HG02885 (cell line): ENCODE data around the gene SLC7A9.
"Not testable (repeated sequence)": the region's sequence is repeated elsewhere in the genome, so short reads cannot be mapped to it uniquely, and the experiment has no call there.

Experiments used
- ATAC-seq: cut with Tn5 transposase; IDR thresholded peaks from one replicate; pipeline ENCODE4 v1.9.1; 2021; ENCODE audit warnings: mild to moderate bottlenecking; ENCODE audit not compliant: unreplicated experiment, poor library complexity

Gene SLC7A9

DNA sequence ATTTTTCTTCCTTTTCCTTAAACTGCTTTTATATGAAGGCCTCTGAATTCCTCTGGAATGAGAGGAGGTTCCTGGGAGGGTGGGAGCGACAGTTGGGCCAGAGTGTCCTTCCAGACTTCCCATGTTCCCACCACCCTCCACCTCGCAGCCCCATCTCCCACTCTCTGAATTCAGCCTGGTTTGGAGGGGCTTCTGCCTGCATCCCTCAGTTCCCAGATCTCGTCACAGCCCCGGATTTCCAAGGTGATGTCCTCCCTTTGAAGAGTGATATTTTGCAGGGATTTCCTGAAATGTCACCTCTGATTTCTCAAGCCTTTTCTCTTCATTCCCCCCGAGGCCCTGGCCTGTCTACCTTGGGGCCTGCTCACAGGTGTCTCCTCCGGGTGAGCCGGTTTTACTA, 16.7 kb upstream of the SLC7A9 start:
- no peak for ATAC-seq

DNA sequence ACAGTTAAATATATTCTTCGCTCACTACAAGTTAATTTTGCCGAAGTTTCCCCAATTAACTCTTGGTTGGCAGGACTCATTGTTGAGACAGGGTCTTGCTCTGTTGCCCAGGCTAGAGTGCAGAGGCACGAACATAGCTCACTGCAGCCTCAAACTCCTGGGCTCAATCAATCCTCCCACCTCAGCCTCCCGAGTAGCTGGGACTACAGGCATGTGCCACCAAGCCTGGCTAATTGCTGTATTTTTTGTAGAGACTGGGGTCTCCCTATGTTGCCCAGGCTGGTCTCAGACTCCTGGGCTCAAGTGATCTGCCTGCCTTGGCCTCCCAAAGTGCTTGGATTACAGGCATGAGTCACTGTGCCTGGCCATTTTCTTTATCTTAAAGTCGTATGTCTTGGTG, 15.7 kb upstream of the SLC7A9 start:
- ATAC-seq, result not testable (repeated sequence)

DNA sequence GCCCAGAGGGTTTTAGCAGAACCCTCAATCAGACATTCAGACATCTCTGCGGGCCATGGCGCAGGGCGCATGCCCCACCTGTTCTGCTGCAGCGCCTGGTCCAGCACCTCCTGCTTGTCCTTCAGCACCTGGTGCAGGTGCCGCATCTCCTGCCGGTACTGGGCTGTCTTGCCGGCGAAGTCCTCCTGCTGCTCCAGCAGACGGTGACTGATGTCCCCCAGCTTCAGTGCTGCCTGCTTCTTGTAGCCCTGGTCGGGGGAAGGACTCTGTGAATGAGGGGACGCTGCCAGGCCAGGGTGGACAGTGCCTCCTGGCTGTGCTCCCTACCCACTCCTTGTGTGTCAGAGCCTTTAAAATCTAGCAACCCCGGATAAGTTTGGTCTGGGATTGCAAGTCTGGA, 12.2 kb upstream of the SLC7A9 start:
- no peak for ATAC-seq

DNA sequence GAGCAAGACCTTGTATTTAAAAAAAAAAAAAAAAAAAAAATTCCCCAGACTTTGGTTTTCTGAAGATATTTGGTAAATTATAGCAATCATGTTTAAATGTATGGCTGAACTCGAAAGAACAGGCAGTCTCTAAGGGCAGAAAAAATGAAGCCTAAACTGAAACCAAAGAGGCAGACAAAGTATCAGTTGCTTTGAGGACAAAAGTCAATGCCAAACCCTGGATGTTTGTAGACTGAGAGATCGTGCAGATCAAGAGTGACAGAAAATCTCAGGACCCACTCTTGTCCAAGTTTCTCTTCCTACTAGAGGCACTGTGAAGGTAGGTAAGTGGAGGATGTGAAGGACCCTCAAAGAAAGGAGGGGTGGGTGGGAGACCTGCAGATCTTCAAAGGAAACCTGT, 11.1 kb upstream of the SLC7A9 start:
- ATAC-seq, result no peak

DNA sequence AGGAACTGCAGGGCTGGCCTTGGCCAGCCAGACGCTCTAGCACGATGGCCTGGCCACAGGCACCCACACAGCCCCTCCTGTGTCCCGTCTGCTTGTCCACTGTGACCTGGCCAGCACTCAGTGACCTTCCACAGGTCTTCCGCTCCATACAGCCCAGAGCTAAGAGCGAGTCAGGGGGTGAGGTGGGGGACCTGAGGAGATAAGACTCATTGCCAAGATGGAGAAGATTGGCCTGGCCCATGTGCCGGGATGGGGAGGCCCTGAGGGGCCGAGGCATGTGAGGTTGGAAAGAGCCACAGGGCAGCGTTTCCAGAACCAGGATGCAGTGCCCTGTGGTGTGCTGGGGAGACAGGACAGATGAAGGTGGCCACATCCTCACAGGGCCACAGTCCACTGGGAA, 10.2 kb upstream of the SLC7A9 start:
- no peak for ATAC-seq

DNA sequence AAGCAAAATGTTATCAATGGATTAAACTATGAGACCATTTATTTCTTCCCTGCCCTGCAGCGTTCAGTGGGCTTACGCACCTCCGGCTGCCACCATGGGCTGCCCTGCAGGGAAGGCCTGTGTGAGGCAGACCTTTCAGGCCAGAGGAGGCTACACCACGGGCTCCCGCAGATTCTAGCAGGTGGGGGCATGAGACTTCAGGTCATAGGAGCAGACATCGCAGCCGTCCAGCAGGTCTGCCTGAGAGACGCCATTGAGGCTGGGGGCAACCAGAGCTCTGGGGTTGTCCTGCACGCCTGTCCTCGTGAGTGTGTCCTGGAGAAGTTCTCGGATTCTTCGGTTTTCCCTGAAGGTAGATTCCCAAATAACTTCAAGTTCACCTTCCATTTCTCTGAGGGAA, 9.4 kb upstream of the SLC7A9 start:
- ATAC-seq, result no peak

DNA sequence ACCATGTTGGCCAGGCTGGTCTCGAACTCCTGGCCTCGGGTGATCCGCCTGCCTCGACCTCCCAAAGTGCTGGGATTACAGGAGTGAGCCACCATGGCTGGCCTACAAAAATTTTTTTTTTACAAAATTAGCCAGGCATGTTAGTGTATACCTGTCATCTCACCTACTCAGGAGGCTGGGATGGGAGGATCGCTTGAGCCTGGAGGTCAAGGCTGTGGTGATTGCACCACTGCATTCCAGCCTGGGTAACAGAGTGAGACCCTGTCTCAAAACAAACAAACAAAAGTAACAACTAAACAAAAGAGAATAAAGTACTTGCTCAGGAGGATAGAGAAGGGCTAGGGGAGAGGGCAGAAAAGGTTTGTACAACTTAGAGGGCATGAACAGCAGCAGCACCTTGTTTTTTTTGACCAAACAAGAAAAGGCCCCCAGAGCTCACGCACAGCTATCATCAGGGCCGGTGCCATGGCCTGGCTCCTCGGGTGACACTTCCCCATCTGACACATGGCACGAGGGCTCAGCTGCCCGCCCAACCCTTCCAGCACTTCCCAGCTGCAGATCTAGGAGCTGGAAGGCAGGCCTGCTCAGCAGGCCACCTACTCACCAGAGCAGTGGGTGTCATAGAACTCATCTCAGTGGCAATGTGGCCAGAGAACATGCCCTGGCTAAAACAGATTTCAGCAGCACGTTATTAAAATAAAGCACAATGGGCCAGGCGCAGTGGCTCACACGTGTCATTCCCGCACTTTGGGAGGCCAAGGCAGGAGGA, 8.6 kb upstream of the SLC7A9 start:
- no peak for ATAC-seq

DNA sequence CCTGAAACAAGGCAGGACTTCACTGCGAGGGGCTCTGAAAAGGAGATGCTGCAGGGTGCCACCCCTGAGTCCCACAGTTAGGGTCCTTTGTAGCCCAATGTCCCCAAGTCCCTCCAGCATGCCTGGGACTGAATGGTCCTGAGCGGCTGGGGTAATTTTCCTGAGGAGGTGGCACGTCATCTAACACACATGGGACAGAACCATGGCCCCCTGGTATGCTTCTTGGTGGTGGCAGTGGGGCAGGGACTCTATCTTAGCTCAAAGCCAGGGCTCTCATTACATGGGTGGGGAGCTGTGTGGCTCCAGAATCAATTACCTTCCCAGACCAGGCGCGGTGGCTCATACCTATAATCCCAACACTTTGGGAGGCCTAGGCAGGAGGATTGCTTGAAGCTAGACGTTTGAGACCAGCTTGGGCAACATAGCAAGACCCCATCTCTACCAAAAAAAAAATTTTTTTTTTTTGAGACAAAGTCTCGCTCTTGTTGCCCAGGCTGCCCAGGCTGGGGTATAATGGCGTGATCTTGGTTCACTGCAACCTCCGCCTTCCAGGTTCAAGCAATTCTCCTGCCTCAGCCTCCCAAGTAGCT, 7.9 kb upstream of the SLC7A9 start:
- ATAC-seq, result no peak

DNA sequence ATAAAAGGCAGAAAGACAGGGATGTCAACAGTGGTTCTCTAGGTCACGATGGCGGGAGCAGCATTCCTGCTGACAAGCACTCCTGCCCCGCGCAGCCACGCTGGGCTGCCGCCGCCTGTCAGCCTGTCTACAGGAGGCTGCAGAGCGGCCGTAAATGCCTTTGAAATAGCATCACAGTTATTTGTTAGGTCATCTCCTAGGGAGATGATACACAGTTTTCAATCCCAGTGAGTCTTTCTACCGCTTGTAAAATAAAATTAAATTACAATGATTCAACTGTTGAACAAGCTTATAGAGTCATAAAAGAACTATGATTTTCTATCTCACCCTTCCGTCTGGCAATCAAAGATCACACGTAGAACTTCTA, 7.3 kb upstream of the SLC7A9 start:
- ATAC-seq, result no peak

DNA sequence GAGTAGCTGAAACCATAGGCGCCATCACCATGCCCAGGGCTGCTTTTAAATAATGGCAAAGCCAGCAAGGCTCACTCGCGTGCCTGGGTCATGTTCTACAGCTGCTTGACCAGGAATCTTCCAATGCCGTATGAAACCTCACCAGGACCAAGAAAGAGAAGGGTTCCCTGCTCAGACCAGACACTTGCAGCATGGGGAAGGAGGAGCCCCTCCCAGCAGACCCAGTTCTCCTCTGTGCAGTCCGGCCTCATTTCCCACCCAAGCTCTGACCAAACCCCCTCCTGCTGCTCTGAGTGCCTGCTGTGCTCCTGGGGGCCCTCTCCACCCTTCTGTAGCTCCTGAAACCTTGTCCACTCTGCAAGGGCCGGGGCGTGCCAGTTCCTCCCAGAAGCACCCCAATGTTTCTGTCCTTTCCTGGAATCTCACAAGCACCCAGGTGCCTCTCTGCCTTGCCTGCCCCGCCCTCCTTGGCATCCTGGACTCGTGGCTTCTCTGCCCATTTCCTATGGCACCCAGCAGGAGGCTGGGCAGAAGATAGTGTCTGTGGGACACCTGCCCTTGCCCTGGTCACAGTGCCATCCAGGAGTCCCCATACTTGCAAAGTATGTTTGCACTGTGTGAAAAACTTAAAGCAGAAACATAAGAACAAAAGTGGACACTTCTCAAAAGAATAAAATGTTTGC, 6.8 kb upstream of the SLC7A9 start:
- ATAC-seq, result no peak

DNA sequence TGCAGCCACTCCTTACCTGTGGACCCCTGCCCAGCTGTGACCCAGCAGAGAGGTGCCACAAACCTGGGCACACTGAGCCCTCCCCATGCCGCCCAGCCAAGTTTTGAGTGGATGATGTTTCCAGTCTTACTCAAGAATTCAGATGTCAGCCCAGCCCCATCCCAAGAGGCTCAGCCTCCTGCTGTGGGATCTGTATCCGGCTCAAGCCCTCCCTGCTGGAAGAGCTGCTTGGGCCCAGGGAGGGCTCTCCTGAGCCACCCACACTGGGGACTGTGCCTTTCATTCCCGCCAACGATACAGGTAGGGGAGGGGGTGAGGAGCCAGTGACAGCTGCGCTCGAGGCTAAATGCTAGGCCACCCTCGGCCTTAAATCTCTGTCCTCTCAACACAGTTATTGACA, 5.9 kb upstream of the SLC7A9 start:
- no peak for ATAC-seq

DNA sequence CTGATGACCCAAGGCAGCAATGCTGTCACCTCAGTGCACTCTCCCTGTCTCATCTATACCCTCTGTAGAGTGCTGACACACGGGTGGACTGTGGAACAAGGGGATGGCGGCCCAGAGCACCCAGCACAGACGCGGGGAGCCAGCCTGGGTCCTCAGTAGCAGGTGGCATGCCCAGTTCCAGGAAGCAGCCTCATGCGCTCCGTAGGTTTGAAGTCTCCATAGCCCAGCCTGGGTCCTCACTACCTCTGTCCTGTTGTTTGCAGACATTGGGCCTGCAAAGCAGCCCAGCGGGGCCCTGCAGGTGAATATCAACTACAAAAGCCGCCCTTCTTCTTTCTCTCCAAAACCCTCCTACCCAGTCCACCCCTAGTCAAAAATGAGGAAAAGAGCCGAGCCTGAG, 5.0 kb upstream of the SLC7A9 start:
- no peak for ATAC-seq

DNA sequence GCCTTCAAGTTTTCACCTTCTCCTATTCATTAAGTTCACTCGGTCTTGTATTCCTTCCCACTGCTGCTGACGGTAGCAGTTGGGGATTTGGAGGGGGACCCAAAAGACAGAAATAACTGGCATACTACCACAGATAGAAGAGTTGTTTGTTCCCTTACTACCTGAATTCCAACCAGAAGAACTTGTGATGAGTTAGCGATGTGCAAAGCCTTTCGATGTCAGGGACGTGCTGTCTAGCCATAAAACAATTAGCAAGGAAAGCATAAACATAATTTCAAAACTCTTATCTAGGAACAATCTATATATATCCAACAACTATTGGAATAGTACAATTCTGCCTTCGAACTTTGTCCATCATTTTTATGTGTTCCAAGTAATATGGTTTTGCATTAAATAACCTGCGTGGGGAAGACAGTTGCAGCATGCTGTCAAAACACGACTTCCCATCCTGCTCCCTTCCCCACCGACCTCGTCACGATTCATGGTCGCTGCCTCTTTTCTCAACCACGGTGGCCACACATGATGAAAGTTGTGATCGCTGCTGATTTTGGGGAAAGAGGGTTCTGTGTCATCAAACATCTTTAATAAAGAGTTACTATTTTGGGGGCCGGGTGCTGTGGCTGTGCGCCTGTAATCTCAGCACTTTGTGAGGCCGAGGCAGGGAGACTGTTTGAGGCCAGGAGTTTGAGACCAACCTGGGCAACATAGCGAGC, 3.8 kb upstream of the SLC7A9 start:
- no peak for ATAC-seq

DNA sequence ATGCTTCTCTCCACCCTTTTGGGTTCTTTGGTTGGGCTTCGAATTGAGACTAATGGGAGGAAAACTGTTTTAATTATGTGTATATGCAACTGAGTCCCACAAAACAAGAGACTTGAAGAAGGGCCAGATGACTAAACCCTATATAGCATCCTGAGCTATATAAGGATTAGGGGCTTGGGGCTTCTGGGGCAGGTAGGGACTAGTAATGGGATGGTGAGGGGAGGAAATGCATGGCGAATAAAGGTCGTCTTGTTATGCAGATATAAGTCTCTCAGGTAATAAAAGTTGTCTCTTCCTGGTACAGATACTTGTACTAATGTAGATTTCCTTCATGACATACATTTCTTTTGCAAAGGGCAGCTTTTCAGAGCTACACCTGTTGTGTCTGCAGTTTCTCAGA, 2.8 kb upstream of the SLC7A9 start:
- no peak for ATAC-seq

DNA sequence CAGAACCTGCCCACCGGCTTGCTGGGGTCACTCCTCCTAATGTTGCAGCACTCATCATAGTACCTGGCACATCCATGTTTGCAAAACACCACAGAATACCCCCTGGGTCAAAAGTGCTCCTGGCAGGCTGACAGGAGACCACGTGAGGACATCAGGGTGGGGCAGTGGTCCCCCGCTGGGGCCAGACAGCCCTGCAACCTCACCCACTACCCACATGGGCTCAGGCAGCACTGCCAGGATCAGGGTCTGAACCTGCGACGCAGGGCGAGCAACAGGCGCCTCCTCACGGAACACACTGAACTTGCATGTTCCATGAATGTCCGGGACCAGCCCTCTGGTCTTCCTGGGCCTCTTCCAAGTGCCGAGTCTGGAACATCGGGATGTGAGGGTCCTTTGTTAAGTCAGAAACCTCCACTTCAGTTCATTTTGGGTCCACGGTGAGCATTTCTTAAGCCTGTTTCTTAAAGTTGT, 1.4 kb upstream of the SLC7A9 start:
- no peak for ATAC-seq

DNA sequence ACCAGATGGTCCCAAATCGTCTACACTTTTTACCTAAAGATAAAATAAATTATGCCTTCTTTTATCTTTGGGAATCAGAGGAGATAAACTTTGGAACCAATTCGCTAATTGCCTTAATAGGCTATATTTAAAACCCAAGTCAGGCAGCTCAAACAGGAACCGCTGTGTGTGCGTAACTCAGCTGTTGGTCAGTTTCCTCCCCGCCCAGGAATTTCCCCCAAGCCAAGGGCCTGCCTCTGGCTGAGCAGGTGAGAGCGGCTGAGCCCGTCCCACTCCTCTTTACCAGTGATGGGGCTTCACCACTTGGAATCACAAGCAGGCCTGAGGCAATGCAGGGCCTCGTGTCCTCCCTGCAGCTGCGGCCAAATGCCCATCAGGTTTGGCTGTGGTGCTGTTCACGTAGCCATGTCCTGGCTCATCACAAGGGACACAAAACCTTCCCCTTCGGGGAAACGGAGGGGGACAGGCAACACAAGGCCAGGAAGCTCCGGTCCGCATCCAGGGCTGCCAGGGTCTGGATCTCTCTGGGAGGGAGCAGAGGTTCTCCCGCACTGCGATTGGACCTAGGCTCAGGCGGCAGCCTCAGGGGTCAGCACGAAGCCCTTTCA, 503 bp upstream of the SLC7A9 start:
- no peak for ATAC-seq

DNA sequence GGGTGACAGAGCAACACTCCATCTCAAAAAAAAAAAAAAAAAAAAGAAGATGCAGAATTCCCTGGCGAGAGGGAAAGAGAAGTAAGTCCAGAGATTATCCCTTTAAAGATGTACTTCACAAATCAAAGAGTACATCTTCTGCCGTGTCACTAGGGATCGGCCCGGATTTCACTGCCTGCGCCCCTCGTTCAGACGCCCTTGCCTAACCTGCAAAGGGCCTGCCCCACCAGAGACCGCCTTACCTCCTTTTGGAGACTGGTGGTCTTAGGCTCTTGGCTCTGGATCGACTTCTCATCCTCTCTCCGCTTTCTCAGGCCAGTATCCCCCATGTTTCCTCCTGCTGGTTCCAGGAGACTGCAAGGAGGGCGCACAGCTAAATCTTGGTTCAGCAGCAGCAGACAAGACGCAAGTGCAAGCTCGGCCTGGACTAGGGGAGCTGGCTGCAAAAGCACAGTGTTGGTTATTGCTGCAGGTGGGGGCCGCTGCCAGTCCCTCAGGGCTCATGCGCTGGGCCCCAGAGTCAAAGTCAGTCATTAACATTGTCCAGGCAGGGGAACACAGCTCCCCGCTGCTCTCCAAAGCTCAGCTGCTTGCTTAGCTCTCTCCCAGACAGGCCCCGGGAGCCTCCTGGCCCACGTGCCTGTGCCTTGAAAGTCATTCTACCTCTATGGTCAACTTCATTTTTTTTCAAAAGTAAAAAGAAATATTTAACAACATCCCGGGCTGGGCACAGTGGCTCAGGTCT, 1.2 kb downstream of the SLC7A9 start:
- ATAC-seq, result no peak

DNA sequence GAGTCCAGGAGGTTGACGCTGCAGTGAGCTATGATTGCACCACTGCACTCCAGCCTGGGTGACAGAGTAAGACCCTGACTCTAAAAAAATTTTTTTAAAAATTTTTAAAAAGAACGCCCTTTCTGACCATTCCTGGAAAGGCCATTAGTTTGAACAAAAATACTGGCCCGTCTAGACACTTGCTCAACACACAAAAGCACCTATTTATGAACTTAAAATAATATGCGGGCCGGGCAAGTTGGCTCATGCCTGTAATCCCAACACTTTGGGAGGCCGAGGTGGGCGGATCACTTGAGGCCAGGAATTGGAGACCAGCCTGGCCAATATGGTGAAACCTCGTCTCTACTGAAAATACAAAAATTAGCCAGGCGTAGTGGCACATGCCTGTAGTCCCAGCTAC, 2.1 kb downstream of the SLC7A9 start:
- ATAC-seq, result not testable (repeated sequence)

DNA sequence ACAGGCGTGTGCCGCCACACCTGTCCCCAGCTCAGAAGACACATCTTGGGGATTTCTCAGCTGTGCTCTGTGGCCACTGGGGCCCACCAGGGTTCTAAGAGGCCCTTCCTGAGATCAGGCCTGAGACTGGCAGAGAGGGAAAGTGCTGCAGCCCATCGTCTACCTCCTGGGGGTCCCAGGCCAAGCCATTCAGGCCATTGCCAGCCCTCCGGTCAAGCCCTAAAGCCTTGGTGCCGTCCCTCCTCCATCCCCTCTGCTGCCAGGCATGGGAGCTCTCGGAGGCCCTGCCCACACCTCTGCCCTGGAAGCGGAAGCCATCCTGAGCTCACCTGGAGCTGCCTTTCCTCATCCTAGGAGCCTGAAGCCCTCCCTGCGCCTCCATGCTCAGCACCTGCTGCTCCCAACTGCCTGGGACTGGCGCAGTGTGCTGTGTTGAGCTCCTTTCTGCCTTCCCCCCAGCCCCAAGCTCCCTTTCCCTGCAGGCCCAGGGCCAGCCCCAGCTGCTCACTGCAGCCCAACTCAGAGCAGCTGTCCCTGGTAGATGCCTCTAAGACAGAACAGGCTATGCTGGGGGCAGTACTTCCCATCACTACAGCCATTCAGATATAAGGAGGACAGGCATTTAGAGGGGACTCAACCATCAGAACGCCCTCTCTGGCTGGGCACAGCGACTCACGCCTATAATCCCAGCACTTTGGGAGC, 2.9 kb downstream of the SLC7A9 start:
- no peak for ATAC-seq
